ENCODE results near the gene OR8H2. TPM values are rescaled to one million over a fixed set of nuclear protein-coding genes. Genes with fewer than 3 reads are reported as not detected.
"Not testable (repeated sequence)": the region's sequence is repeated elsewhere in the genome, so short reads cannot be mapped to it uniquely, and the experiment has no call there.

OR8H2 gene, protein sequence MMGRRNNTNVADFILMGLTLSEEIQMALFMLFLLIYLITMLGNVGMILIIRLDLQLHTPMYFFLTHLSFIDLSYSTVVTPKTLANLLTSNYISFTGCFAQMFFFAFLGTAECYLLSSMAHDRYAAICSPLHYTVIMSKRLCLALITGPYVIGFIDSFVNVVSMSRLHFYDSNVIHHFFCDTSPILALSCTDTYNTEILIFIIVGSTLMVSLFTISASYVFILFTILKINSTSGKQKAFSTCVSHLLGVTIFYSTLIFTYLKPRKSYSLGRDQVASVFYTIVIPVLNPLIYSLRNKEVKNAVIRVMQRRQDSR
- not detected for total RNA-seq

DNA sequence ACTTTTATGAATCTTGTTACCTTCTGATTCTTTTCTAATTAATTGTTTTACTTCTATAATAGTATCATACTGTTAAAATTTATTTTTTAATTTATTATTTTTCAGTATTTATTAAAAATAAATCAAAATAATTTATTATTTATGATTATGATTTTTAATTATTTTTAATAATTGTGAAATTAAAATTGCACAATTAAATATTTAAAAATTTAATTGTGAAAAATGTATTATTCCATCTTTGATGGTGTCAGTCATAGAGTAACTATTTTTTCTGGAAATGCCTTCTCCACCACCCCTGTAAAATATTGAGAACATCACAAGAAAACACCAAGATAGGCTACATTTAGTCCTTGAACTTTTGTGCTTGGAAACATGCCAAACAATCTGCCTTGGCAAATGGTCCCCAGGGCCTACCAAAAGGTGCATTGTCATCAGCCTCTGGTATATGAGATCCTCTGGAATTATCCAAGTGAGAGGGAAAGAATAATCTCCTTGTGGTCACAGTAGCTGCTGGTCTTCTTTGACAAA lies at the start of gene OR8H2:
Gene OR8H2 (plus strand): TSS at position 478 of the 528 bp plus-strand sequence. CDS start 1,356 bp downstream, outside the sequence.
- no peak for DNase-seq

DNA sequence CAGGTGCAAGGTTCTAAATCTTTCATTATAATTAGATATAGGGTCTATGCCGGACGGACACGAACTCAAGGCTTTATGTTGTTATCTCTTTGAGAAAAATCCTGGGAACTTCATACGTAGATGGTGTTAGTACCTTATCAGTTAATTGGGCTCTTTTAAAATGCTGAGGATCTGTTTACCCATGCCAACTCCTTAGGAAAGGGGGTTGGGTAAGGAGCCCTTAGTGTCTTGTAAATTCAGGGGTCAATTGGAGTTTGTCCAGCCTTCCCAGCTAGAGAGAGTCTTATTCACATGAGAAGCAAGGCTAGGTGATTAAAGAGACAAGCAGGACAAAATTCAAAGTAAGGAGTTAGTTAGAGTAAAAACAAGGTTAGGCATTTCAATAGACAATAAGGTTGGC lies 47.1 kb upstream of the OR8H2 start:
- not testable (repeated sequence) for DNase-seq

DNA sequence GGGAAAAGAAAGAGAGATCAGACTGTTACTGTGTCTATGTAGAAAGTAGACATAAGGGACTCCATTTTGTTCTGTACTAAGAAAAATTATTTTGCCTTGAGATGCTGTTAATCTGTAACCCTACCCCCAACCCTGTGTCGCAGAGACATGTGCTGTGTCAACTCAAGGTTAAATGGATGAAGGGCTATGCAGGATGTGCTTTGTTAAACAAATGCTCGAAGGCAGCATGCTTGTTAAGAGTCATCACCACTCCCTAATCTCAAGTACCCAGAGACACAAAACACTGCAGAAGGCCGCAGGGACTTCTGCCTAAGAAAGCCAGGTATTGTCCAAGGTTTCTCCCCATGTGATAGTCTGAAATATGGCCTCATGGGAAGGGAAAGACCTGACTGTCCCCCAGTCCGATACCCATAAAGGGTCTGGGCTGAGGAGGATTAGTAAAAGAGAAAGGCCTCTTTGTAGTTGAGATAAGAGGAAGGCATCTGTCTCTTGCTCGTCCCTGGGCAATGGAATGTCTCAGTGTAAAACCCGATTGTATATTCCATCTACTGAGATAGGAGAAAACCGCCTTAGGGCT lies 45.7 kb upstream of the OR8H2 start:
- DNase-seq: not testable (repeated sequence)

DNA sequence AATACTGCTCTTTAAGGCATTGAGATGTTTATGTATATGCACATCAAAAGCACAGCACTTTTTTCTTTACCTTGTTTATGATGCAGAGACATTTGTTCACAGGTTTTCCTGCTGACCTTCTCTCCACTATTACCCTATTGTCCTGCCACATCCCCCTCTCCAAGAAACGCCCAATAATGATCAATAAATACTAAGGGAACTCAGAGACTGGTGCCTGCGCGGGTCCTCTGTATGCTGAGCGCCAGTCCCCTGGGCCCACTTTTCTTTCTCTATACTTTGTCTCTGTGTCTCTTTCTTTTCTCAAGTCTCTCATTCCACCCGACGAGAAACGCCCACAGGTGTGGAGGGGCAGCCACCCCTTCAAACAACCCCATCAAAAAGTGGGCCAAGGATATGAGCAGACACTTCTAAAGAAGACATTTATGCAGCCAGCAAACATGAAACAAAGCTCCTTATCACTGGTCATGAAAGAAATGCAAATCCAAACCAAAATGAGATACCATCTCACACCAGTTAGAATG lies 45.2 kb upstream of the OR8H2 start:
- DNase-seq: not testable (repeated sequence)

DNA sequence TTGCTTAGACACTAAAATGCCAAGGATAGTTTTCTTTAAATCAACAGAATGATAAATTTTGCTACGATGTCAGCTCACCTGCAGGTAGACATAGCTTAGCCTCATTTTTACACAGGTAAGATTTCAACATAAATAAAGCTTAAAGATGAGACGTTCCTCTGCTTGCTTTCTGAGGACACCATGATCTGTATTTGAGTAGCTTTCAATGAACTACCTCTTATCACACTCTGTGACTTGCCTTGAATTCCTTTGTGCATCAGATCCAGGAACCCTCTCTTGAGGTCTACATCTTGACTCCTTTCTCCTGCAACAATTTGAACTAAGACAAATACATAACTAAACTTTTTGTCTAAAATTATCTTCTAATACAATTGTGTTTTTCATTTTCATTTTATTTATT lies 36.5 kb upstream of the OR8H2 start:
- DNase-seq: no peak

DNA sequence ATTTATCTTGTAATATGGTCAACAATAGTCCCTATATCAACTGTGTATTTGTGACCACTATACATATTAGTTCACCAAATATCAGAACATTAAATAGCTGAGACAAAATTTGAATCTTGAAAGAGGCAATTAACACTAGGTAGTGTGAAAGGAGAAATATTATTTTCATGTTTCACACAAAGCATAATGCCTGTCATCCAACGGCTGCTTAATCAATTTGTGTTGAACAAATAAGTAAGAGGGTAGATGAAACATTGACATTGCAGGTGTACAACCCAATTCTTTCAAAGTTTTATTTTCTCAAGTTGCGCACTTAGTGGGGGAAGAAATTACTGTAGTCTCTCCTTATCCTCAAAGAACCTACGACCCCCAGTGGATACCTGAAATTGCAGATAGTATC lies 13.8 kb upstream of the OR8H2 start:
- DNase-seq: no peak

DNA sequence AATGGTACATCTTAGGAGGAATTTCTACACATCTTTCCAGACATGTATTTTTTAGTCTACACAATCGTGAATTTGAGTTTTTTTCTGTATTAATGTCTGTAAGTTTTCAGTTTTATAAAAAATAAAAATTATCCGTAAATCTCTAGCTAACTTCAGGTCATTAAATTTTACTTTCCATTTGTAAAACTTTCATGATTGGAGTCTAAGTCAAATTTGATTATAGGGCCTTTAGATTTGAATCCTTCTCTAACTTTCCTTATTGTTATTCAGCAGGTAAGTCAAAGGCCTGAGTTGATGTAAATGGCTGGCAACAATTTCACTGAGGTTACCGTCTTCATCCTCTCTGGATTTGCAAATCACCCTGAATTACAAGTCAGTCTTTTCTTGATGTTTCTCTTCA lies 10.5 kb upstream of the OR8H2 start, which contains the start of gene OR8I2:
Gene OR8I2 (plus strand): TSS at position 301 of the 400 bp plus-strand sequence. CDS start 0 bp downstream, at position 301.
- DNase-seq: no peak

DNA sequence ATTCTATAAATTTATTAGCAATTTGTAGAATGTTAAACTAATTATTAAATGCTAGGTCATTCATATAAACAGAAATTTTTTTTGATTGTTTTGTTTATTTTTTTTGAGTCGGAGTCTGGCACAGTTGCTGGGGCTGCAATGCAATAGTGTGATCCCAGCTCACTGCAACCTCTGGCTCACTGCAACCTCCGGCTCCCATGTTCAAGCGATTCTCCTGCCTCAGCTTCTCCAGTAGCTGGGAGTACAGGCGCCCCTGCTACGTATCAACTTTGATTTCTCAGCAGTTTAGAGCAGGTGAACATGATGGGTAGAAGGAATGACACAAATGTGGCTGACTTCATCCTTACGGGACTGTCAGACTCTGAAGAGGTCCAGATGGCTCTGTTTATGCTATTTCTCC lies 18.6 kb downstream of the OR8H2 start, which contains the start of gene OR8H3:
Gene OR8H3 (plus strand): TSS at position 301 of the 400 bp plus-strand sequence. CDS start 0 bp downstream, at position 301.
- DNase-seq: no peak

DNA sequence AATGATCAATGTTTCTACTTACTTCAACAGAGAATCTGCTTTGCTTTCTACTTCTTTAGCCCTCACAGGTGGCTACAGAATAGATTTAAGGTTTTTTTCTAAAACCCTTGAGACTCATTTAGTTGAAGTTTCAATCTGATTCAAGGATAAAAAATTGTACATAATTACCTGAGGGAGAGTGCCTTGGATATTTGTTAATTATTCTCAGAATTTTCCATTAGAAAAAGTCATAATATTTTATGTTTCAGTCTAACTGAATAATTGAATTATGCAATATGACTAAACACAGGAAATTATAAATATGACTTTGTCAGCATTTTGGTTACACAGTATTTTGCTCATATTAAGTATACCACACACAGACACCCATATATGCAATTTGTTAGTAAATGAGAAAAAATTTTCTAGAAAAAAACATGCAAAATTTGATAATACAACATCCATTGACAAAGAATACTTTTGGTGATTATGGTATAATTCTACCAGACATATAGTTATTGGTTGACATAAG lies 36.7 kb downstream of the OR8H2 start, which contains the start of gene OR8J3:
Gene OR8J3 (minus strand): TSS at position 51 of the 511 bp plus-strand sequence. CDS start 2,483 bp downstream, outside the sequence.
- no peak for DNase-seq

DNA sequence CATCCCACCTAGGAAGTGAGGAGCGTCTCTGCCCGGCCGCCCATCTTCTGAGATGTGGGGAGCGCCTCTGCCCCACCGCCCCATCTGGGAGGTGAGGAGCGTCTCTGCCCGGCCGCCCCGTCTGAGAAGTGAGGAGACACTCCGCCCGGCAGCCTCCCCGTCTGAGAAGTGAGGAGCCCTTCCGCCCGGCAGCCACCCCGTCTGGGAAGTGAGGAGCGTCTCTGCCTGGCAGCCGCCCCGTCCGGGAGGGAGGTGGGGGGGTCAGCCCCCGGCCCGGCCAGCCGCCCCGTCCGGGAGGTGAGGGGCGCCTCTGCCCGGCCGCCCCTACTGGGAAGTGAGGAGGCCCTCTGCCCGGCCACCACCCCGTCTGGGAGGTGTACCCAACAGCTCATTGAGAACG lies 40.2 kb downstream of the OR8H2 start:
- not testable (repeated sequence) for DNase-seq

DNA sequence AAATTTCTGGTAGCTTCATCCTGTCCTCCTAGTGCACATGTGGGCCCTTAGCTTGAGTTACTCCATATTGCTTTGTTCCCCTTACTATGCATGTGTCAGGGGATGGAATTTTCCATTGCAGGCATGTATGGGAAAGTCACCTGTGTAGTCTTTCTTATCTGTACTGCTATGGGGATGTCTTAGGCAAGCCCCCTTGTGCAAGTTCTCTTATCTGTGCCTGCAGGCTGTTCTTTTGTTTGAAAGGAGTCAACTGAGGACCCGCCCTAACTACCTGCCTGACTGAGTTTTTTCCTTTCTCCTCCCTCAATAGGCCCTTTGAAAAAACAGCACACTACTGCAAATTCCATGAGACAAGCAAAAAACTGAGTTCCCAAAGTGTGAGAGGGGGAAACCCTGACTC lies 47.9 kb downstream of the OR8H2 start:
- no peak for DNase-seq

DNA sequence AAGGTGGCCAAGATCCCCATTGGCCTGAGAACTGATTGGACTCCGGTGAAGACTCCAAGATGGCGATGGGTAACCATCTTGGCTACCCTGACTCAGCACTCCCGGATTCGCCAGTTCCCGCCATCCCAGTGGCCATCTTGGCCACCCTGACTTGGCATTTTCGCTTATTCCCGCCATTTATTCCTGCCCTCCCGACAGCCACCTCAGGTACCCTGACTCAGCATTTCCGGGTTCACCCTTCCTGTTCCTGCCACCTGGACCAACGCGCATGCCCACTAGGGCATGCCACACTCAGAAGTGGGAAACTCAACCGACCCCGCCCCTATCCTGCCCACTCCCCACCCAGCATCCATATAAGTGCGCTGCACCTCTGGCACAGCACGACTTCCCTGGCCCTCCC lies 48.8 kb downstream of the OR8H2 start:
- no peak for DNase-seq
